K562 (cell line): ENCODE measurements around the gene URM1.

Source experiments
- ARNT ChIP-seq, 2 experiments: fragments of 450-650 bp; IDR thresholded peaks; 2 replicates each; pipeline ENCODE4 v1.6.1; 2016; ENCODE audit warnings: mild to moderate bottlenecking in 1 of 2
- FOXA3 ChIP-seq, 2 experiments: fragments of 450-650 bp in 1 of 2; sonication (generic) in 1 of 2; formaldehyde crosslinking; IDR thresholded peaks in 1 of 2; conservative IDR thresholded peaks in 1 of 2; 2 replicates each; pipeline versions ENCODE4 v1.4.0 to v1.8.0; 2020 to 2022; ENCODE audit warnings: mild to moderate bottlenecking in 2 of 2, missing genetic modification reagents in 1 of 2
- MCM2 ChIP-seq: fragments of 450-650 bp; IDR thresholded peaks from 2 replicates; pipeline ENCODE4 v1.6.1; 2017; ENCODE audit warnings: low read depth, mild to moderate bottlenecking
- NCOR1 ChIP-seq: fragments of 450-650 bp; IDR thresholded peaks from 2 replicates; pipeline ENCODE4 v1.6.1; 2016; ENCODE audit warnings: mild to moderate bottlenecking, moderate library complexity
- NR2C1 ChIP-seq, 2 experiments: fragments of 450-650 bp; IDR thresholded peaks; 2 replicates each; pipeline ENCODE4 v1.6.1; 2017; ENCODE audit warnings: mild to moderate bottlenecking in 2 of 2, antibody characterized with exemption in 1 of 2, inconsistent platforms in 1 of 2, missing compliant biosample characterization in 1 of 2, missing genetic modification characterization in 1 of 2
- NR3C1 ChIP-seq: sonication (generic); formaldehyde crosslinking; IDR thresholded peaks from 2 replicates; pipeline ENCODE4 v1.8.1; 2022; ENCODE audit warnings: missing genetic modification reagents
- RFX5 ChIP-seq: IDR thresholded peaks from 2 replicates; pipeline ENCODE4 v1.6.1; 2011; ENCODE audit warnings: low read depth, mild to moderate bottlenecking, improper control_type of control experiment, low read length
- SPI1 ChIP-seq: IDR thresholded peaks from 2 replicates; pipeline ENCODE4 v1.6.1; 2011; ENCODE audit warnings: low read depth, low read length, control low read depth, borderline replicate concordance
- TBP ChIP-seq: optimal IDR thresholded peaks from 2 replicates; pipeline ENCODE3; 2011; ENCODE audit warnings: low read depth, low read length, improper control_type of control experiment
- TSC22D4 ChIP-seq: fragments of 450-650 bp; IDR thresholded peaks from 2 replicates; pipeline ENCODE4 v1.6.1; 2016; ENCODE audit warnings: missing genetic modification characterization, missing biosample characterization, control low read depth
- TF ChIP-seq, protein P1 (sequence below), 3 experiments: IDR thresholded peaks in 2 of 3; conservative IDR thresholded peaks in 1 of 3; 2 replicates each; pipeline ENCODE4 v1.5.1; 2011 to 2012; ENCODE audit warnings: low read length in 3 of 3, mild to moderate bottlenecking in 3 of 3, control low read depth in 2 of 3, improper control_type of control experiment in 1 of 3, inconsistent platforms in 1 of 3, low read depth in 1 of 3, mixed read lengths in 1 of 3, moderate library complexity in 1 of 3; ENCODE audit not compliant: insufficient read depth in 2 of 3
- TF ChIP-seq, protein P2 (sequence below): fragments of 450-650 bp; IDR thresholded peaks from 2 replicates; pipeline ENCODE4 v1.6.1; 2016; ENCODE audit warnings: low read depth, mild to moderate bottlenecking, moderate library complexity

DNA sequence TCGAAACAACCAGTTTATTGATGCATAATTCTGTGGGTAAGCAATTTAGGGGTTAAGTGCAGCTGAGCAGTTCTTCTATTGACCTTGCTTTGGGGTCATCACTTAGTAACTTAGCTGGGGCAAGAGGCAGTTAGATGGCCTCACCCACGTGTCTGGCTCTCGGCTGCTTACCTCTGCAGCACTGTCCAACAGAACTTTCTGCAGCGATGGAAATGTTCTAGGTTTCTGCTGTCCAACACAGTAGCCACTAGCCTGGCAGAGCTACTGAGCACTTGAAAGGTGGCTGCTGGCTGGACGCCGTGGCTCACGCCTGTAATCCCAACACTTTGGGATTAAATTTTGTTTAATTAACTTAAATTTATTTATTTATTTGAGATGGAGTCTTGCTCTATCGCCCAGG is 13.1 kb upstream of the URM1 start:
- no peak for TF ChIP-seq NCOR1
- TF ChIP-seq, protein P1, sequence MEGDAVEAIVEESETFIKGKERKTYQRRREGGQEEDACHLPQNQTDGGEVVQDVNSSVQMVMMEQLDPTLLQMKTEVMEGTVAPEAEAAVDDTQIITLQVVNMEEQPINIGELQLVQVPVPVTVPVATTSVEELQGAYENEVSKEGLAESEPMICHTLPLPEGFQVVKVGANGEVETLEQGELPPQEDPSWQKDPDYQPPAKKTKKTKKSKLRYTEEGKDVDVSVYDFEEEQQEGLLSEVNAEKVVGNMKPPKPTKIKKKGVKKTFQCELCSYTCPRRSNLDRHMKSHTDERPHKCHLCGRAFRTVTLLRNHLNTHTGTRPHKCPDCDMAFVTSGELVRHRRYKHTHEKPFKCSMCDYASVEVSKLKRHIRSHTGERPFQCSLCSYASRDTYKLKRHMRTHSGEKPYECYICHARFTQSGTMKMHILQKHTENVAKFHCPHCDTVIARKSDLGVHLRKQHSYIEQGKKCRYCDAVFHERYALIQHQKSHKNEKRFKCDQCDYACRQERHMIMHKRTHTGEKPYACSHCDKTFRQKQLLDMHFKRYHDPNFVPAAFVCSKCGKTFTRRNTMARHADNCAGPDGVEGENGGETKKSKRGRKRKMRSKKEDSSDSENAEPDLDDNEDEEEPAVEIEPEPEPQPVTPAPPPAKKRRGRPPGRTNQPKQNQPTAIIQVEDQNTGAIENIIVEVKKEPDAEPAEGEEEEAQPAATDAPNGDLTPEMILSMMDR (IDR thresholded peaks at IDR 0.05 in 2 of 3, conservative IDR thresholded peaks at IDR 0.05 in 1 of 3; ENCODE audit: insufficient read depth in 2 of 3, low read depth in 1 of 3, low read length in 3 of 3) = no peak
- TF ChIP-seq FOXA3 (CRISPR knock-in tag; conservative IDR thresholded peaks at IDR 0.05 in 1 of 2, IDR thresholded peaks at IDR 0.05 in 1 of 2) = no peak
- TF ChIP-seq SPI1 = no peak
- TF ChIP-seq NR3C1 (CRISPR knock-in tag) = no peak
- no peak for TF ChIP-seq ARNT (IDR thresholded peaks at IDR 0.05)
- TF ChIP-seq NR2C1 (IDR thresholded peaks at IDR 0.05) = no peak
- no peak for TF ChIP-seq NR2C1 (tag; IDR thresholded peaks at IDR 0.05)
- no peak for TF ChIP-seq MCM2
- TF ChIP-seq TBP = no peak
- TF ChIP-seq, protein P2, sequence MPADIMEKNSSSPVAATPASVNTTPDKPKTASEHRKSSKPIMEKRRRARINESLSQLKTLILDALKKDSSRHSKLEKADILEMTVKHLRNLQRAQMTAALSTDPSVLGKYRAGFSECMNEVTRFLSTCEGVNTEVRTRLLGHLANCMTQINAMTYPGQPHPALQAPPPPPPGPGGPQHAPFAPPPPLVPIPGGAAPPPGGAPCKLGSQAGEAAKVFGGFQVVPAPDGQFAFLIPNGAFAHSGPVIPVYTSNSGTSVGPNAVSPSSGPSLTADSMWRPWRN = no peak
- TF ChIP-seq TSC22D4 (tag) = no peak
- TF ChIP-seq RFX5 = no peak
